A549 treated with AZD9567 at 1 μM for 4 hours (cell line): Measurements from ENCODE around the gene ATP2C2. TPM values are rescaled to one million over a fixed set of nuclear protein-coding genes. Genes with fewer than 3 reads are reported as not detected.

ENCODE experiments used
- total RNA-seq: library from RNA; stranded (reverse); fragments of 200-300 nt; extraction: Qiagen RNA extraction; gene quantifications from 5 replicates; pipeline ENCODE4 v1.2.3, GENCODE V29; 2022; ENCODE audit not compliant: insufficient read depth

The ATP2C2 gene
- 0.07 to 0.46 TPM (median 0.13 TPM) in 3 of 5 replicates, not detected in the others for total RNA-seq

DNA sequence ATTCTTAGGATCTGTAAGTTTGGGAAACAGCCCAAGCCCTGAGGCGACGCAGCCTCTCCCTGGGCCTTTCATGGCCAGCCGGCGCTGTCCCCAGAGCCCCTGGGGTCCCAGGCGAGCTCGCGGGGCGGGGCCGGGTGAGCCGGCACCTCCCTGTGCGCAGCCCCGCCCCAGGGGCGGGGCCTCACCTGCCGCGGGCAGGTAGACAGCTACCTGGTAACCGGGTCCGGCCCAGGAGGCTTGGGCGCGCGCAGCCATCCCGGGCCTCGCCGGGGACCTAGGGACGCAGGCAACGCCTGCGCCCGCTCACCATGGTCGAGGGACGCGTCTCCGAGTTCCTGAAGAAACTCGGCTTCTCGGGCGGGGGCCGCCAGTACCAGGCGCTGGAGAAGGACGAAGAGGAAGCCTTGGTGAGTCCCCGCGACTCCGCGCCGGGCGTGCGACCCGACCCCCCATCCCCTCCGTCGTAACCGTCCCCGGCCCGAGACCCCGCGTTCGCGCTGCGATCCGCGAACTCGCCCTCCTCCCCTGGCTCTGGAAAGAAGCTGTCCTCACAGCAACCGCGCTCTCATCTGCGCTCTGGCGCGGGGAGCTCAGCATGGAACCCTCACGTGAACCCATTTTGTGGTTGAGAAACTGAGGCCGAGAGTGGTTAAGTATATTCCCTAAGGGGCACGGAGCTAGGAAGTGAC is at the start of gene ATP2C2:
TSS of gene ATP2C2 (plus strand) at position 231 of the 689 bp plus-strand sequence. CDS start at position 309, 78 bp downstream.

GRCh38 chr16:84504420-84505248 is 136.3 kb downstream of the ATP2C2 start, which contains the start of gene MEAK7:
TSS of gene MEAK7 (minus strand) at chr16:84504659. CDS start at chr16:84498086, 6,573 bp downstream.

Other genes starting within 250 kb of the ATP2C2 start
- gene HSDL1, start 223.4 kb upstream of the ATP2C2 start, total RNA-seq, result 19.4 to 22.2 TPM (median 21.4 TPM) in 5 replicates
- 0.20 to 0.38 TPM (median 0.32 TPM) in 4 of 5 replicates, not detected in the other for gene DNAAF1, start 223.2 kb upstream of the ATP2C2 start, total RNA-seq
- gene TAF1C, start 181.5 kb upstream of the ATP2C2 start, total RNA-seq, result 17.7 to 39.9 TPM (median 32.8 TPM) in 5 replicates
- gene ADAD2, start 177.4 kb upstream of the ATP2C2 start, total RNA-seq, result 0.06 to 0.13 TPM in 2 of 5 replicates, not detected in the others
- gene KCNG4, start 128.5 kb upstream of the ATP2C2 start, total RNA-seq, result 0.02 TPM in 1 of 5 replicates, not detected in the others
- not detected in 5 replicates for gene WFDC1, start 73.7 kb upstream of the ATP2C2 start, total RNA-seq
- gene MEAK7, start 136.1 kb downstream of the ATP2C2 start, total RNA-seq, result 43.3 to 69.6 TPM (median 48.0 TPM) in 5 replicates
- gene COTL1, start 249.5 kb downstream of the ATP2C2 start, total RNA-seq, result 413 to 553 TPM (median 475 TPM) in 5 replicates